Measurements from ENCODE around the gene DOCK4.

GRCh38 chr7:111866787-111867186 is 339.4 kb downstream of the DOCK4 start:
- TF ChIP-seq RAD21 (IDR thresholded peaks at IDR 0.05; ENCODE audit: low read depth) (no peak), YY1 (IDR thresholded peaks at IDR 0.05; ENCODE audit: low read depth) (no peak), CEBPB (IDR thresholded peaks at IDR 0.05) (no peak), TEAD4 (IDR thresholded peaks at IDR 0.05) (no peak), TAF1 (IDR thresholded peaks at IDR 0.05; ENCODE audit: low read depth) (no peak)
- TF ChIP-seq, protein P1, sequence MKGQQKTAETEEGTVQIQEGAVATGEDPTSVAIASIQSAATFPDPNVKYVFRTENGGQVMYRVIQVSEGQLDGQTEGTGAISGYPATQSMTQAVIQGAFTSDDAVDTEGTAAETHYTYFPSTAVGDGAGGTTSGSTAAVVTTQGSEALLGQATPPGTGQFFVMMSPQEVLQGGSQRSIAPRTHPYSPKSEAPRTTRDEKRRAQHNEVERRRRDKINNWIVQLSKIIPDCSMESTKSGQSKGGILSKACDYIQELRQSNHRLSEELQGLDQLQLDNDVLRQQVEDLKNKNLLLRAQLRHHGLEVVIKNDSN (IDR thresholded peaks at IDR 0.05), result no peak
